ENCODE data around the gene CDH12.
"Not testable (repeated sequence)": the region's sequence is repeated elsewhere in the genome, so short reads cannot be mapped to it uniquely, and the experiment has no call there.

The CDH12 gene

GRCh38 chr5:22650511-22650910 lies 202.6 kb downstream of the CDH12 start:
- DNase-seq (ENCODE audit: low read depth), result no peak

- no peak for DNase-seq (ENCODE audit: low read depth)
Measured at GRCh38 chr5:22649074-22649473, 204.1 kb downstream of the CDH12 start.

- DNase-seq (ENCODE audit: low read depth), result no peak
Measured at GRCh38 chr5:22644859-22645258, 208.3 kb downstream of the CDH12 start.

- DNase-seq (ENCODE audit: low read depth), result no peak
Measured at GRCh38 chr5:22643356-22643755, 209.8 kb downstream of the CDH12 start.

- no peak for DNase-seq (ENCODE audit: low read depth)
Measured at GRCh38 chr5:22631683-22632082, 221.5 kb downstream of the CDH12 start.

GRCh38 chr5:22627029-22627428 lies 226.1 kb downstream of the CDH12 start:
- DNase-seq (ENCODE audit: low read depth), result no peak

- no peak for DNase-seq (ENCODE audit: low read depth)
Measured at GRCh38 chr5:22625451-22625850, 227.7 kb downstream of the CDH12 start.

- no peak for DNase-seq (ENCODE audit: low read depth)
Measured at GRCh38 chr5:22621084-22621483, 232.1 kb downstream of the CDH12 start.

GRCh38 chr5:22615964-22616363 lies 237.2 kb downstream of the CDH12 start:
- DNase-seq (ENCODE audit: low read depth), result no peak

- DNase-seq (ENCODE audit: low read depth), result no peak
Measured at GRCh38 chr5:22614486-22615094, 238.6 kb downstream of the CDH12 start.

GRCh38 chr5:22612928-22613327 lies 240.2 kb downstream of the CDH12 start:
- no peak for DNase-seq (ENCODE audit: low read depth)

- no peak for DNase-seq (ENCODE audit: low read depth)
Measured at GRCh38 chr5:22611327-22611726, 241.8 kb downstream of the CDH12 start.

GRCh38 chr5:22607498-22607897 lies 245.6 kb downstream of the CDH12 start:
- not testable (repeated sequence) for DNase-seq (ENCODE audit: low read depth)

GRCh38 chr5:22605473-22605872 lies 247.7 kb downstream of the CDH12 start:
- DNase-seq (ENCODE audit: low read depth), result no peak

- no peak for DNase-seq (ENCODE audit: low read depth)
Measured at GRCh38 chr5:22604711-22605110, 248.4 kb downstream of the CDH12 start.

- DNase-seq (ENCODE audit: low read depth), result no peak
Measured at GRCh38 chr5:22598796-22599195, 254.3 kb downstream of the CDH12 start.

- DNase-seq (ENCODE audit: low read depth), result no peak
Measured at GRCh38 chr5:22596404-22596970, 256.7 kb downstream of the CDH12 start.

- DNase-seq (ENCODE audit: low read depth), result no peak
Measured at GRCh38 chr5:22594491-22594890, 258.7 kb downstream of the CDH12 start.

GRCh38 chr5:22593592-22593991 lies 259.6 kb downstream of the CDH12 start:
- no peak for DNase-seq (ENCODE audit: low read depth)

- no peak for DNase-seq (ENCODE audit: low read depth)
Measured at GRCh38 chr5:22591461-22591860, 261.7 kb downstream of the CDH12 start.

GRCh38 chr5:22590677-22591268 lies 262.4 kb downstream of the CDH12 start:
- DNase-seq (ENCODE audit: low read depth), result no peak

GRCh38 chr5:22577711-22578110 lies 275.4 kb downstream of the CDH12 start:
- no peak for DNase-seq (ENCODE audit: low read depth)

- no peak for DNase-seq (ENCODE audit: low read depth)
Measured at GRCh38 chr5:22577006-22577405, 276.1 kb downstream of the CDH12 start.

GRCh38 chr5:22572941-22573340 lies 280.2 kb downstream of the CDH12 start:
- DNase-seq (ENCODE audit: low read depth), result no peak

All from stimulated activated CD8-positive, alpha-beta memory T cell treated with anti-CD3 and anti-CD28 coated beads, Interleukin-12 subunit alpha, Interleukin-12 subunit beta, amount 100 ng/mL, for 1 hour (primary cell).